Ovary (tissue), 10 donors: ENCODE measurements around the gene PPP4R3B. TPM values are rescaled to one million over a fixed set of nuclear protein-coding genes. Genes with fewer than 3 reads are reported as not detected.
A peak's percentile ranks its signal among the peaks of the same experiment; 100 is the strongest.

ENCODE experiments used
- DNase-seq, 5 donors: peaks; one replicate each; pipeline ENCODE4 v3.0.0-alpha.2; 2019 to 2020
- H3K27ac ChIP-seq, 2 donors: fragments of 200-600 bp; one replicate each; pipeline versions ENCODE4 v1.5.1 to v1.8.0; 2019 to 2022
- H3K27me3 ChIP-seq: fragments of 200-600 bp; one replicate; pipeline ENCODE4 v1.8.0; 2022
- H3K36me3 ChIP-seq: fragments of 200-600 bp; sonication (generic); one replicate; pipeline ENCODE4 v1.5.1; 2019
- H3K4me1 ChIP-seq: one replicate; pipeline ENCODE4 v1.8.1; 2013; ENCODE audit warnings: mild to moderate bottlenecking, moderate library complexity; ENCODE audit not compliant: insufficient read depth
- H3K4me3 ChIP-seq: fragments of 200-600 bp; sonication (generic); one replicate; pipeline ENCODE4 v1.5.1; 2017
- H3K9me3 ChIP-seq, 2 donors: fragments of 200-600 bp in 1 of 2; sonication (generic) in 1 of 2; one replicate each; pipeline versions ENCODE4 v1.5.1 to v1.8.1; 2013 to 2019; ENCODE audit warnings: mild to moderate bottlenecking in 1 of 2, moderate library complexity in 1 of 2
- EP300 ChIP-seq: sonication (generic); formaldehyde crosslinking; IDR thresholded peaks from one replicate; pipeline ENCODE4 v1.6.1; 2017; ENCODE audit warnings: antibody characterized with exemption
- POLR2A ChIP-seq: fragments of 450-650 bp; IDR thresholded peaks from one replicate; pipeline ENCODE4 v1.6.1; 2017; ENCODE audit warnings: antibody characterized with exemption, mild to moderate bottlenecking, moderate library complexity
- WGBS, 3 donors: extraction: QIAGEN DNeasy Blood & Tissue Kit in 1 of 3; methylation state at CpG; one replicate each; pipeline versions ENCODE4 v1.1.5 to v1.1.7; 2013 to 2017; 5-methylcytosine and 5-hydroxymethylcytosine counted together
- intact Hi-C, 4 donors: fragments of 100-400 bp; cut with DNase I; formaldehyde crosslinking; loops; one replicate each; pipeline versions ENCODE4 v1.11.0 to v1.15.1; 2022 to 2023
- long read RNA-seq, 3 donors: library from polyadenylated mRNA in 2 of 3; unstranded in 2 of 3; transcript quantifications; one replicate each; pipeline ENCODE4 v2.0.0 and lab custom pipeline, GENCODE V29; 2021 to 2026
- polyA plus RNA-seq, 2 donors: library from polyadenylated mRNA; stranded (reverse); fragments of 200-250 nt in 1 of 2; fragments of 350-450 nt in 1 of 2; fragmentation: Illumina TruSeq in 1 of 2; extraction: RNeasy Lipid Tissue Mini Kit (QIAGEN cat#74804) in 1 of 2; gene quantifications; one replicate each; pipeline ENCODE4 v1.2.3, GENCODE V29; 2013 to 2014
- total RNA-seq, 7 donors: library from RNA; depleted of rRNA in 2 of 7; stranded (reverse); fragments of >200 nt in 2 of 7; fragmentation: NEBNext Ultra II Directional in 3 of 7; extraction: Animal tissue kit (Norgen Biotek cat#: 25700) in 3 of 7; gene quantifications; one replicate each; pipeline versions ENCODE4 v1.1.0 to v1.2.4, GENCODE V29; 2016 to 2023
- TF ChIP-seq, protein P1 (sequence below), 3 donors: fragments of 450-650 bp in 2 of 3; fragments of 200-600 bp in 1 of 3; IDR thresholded peaks; one replicate each; pipeline versions ENCODE4 v1.5.1 to v1.8.0; 2016 to 2022; ENCODE audit warnings: antibody characterized with exemption in 3 of 3, mild to moderate bottlenecking in 1 of 3
- donor health status: DM: no; HTN: no; CAD: no; lungs with moderate emphysema.
- donor health status: DM: no; HTN: no; CAD: no.
- donor health status: Bipolar disorder and iron deficiency.
- donor health status: DM: yes; HTN: yes; CAD: no.
- donor health status: DM: no; HTN: no; CAD: no.
- donor health status: DM: yes; HTN: yes; CAD: no.

Gene PPP4R3B
- total RNA-seq (10 to 100 TPM; 48.0 to 66.6 (median 56.4) TPM), polyA plus RNA-seq (10 to 100 TPM; 27.4 to 38.3 TPM)
- long read RNA-seq, donor 1, full-length matches to known transcripts, result 6 of 99 reads
- long read RNA-seq, donor 1, partial matches to known transcripts, result 70 of 99 reads
- long read RNA-seq, donor 1, other reads (novel, unspliced or antisense), result 23 of 99 reads
- long read RNA-seq, donor 2, full-length matches to known transcripts, result 7 of 13 reads
- long read RNA-seq, donor 2, partial matches to known transcripts, result 6 of 13 reads
- long read RNA-seq, donor 2, other reads (novel, unspliced or antisense), result 0 of 13 reads
- long read RNA-seq, donor 3, full-length matches to known transcripts, result 32 of 92 reads
- long read RNA-seq, donor 3, partial matches to known transcripts, result 38 of 92 reads
- long read RNA-seq, donor 3, other reads (novel, unspliced or antisense), result 22 of 92 reads

DNA sequence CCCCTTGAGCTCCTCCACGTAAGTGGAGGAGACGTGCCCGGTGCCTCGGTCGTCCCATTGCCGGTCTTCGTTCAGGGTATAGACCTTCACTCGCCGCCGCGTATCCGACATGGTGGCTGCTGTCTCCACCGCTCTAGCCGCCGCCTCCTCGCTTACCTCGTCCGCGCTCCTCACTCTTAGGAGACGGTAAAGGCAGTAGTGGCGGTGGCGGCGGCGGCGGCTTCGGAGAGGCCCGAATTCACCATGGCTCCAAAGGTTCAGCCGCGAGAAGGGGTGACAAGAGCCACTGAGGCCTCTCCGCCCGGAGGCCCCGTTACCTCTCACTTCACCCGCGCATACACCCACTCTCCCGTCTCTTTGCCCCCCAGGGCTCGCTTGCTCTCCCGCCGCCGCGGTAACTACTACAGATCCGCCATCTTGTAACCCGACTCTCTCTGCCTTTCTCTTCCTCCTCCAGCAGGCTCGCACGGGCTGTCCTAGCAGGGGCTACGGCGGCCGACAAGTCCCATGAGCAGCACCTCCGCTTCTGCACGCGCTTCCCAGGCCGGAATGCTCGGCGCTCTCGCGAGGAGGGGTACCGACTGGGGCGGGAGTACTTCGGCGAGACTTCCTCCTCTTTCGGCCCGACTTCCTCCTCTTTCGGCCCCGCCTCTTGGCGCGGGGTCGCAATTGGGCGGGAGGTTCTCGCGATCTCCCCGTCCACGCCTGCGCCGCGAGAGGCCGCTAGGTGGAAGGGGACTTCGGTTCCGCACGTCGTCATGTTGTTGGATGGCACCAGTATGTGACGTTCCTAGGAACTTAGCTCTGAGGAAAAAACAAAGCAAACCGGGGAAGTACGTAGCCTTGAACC, at the start of gene PPP4R3B:
TSS of gene PPP4R3B (minus strand) at position 448 of the 850 bp plus-strand sequence. CDS start at position 111, 337 bp downstream.
- peaks cover 7% of the 10 kb centered on the region for H3K4me1 ChIP-seq
- peak; percentile 99 to 100 (median 99) for DNase-seq
- H3K4me3 ChIP-seq, result peak within 1 kb of the TSS; percentile 97
- TF ChIP-seq POLR2A (peak; percentile 89), EP300 (no peak)
- TF ChIP-seq, protein P1, sequence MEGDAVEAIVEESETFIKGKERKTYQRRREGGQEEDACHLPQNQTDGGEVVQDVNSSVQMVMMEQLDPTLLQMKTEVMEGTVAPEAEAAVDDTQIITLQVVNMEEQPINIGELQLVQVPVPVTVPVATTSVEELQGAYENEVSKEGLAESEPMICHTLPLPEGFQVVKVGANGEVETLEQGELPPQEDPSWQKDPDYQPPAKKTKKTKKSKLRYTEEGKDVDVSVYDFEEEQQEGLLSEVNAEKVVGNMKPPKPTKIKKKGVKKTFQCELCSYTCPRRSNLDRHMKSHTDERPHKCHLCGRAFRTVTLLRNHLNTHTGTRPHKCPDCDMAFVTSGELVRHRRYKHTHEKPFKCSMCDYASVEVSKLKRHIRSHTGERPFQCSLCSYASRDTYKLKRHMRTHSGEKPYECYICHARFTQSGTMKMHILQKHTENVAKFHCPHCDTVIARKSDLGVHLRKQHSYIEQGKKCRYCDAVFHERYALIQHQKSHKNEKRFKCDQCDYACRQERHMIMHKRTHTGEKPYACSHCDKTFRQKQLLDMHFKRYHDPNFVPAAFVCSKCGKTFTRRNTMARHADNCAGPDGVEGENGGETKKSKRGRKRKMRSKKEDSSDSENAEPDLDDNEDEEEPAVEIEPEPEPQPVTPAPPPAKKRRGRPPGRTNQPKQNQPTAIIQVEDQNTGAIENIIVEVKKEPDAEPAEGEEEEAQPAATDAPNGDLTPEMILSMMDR (IDR thresholded peaks at IDR 0.05), result peak; percentile 20 to 88 (median 83)
- no peaks in the 10 kb centered on the region for H3K36me3 ChIP-seq
- WGBS, 3 donors, result 0 to 1% (median 1%) methylated on average over 79 to 82 of the region's 82 CpGs
- intact Hi-C loops, result no loop called here
- H3K9me3 ChIP-seq, result no peaks in the 10 kb centered on the region
- H3K27ac ChIP-seq, result peak within 1 kb of the TSS; percentile 66 to 86
- H3K27me3 ChIP-seq, result no peaks in the 10 kb centered on the region

DNA sequence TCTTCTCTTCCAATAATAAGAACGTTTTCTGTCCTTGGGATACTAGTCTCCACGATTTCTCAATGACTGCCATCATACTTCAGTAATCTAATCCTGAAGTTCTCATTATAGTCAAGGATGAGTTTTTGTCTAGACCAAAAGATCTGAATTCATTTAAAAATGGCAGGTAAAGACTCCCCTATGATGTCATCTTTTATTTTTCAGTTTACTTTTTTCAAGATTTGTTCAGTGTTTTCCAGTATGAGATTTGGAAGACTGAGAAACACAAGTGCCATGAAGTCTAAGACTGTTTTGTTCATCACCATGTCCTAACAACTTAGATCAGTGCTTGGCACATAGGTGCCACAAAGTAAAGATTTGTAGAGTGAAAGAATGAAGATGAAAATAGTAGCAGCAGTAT, 35.8 kb upstream of the PPP4R3B start:
- Histone ChIP-seq H3K36me3 (no peaks in the 10 kb centered on the region), H3K4me3 (no peak overlapping the region), H3K4me1 (no peaks in the 10 kb centered on the region), H3K27me3 (no peaks in the 10 kb centered on the region), H3K9me3 (no peaks in the 10 kb centered on the region), H3K27ac (no peak overlapping the region)
- DNase-seq, result no peak
- TF ChIP-seq, protein P1 (IDR thresholded peaks at IDR 0.05), result no peak
- TF ChIP-seq EP300 (no peak), POLR2A (no peak)
- WGBS, 3 donors, result 89 to 93% (median 93%) methylated on average over 2 of the region's 2 CpGs
- intact Hi-C loops, result no loop called here

DNA sequence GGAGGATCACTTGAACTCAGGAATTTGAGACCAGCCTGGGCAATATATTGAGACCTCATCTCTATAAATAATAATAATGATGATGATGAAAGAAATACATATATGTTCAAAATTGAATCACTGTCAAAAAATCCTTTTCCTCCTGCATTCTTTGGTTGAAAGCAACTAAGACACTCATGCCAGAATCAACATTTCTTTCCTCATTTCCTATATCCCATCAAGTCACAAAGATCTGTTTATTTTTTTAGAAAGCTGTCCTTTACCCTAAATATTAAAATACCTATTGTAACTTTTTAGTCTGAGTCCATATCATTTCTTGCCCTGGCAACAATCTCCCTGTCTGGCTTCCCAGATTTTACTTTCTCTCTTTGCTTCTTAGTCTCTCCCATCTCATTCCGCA, 31.8 kb upstream of the PPP4R3B start:
- Histone ChIP-seq H3K4me1 (no peaks in the 10 kb centered on the region), H3K36me3 (no peaks in the 10 kb centered on the region), H3K27ac (no peak overlapping the region), H3K4me3 (no peak overlapping the region), H3K9me3 (no peaks in the 10 kb centered on the region), H3K27me3 (no peaks in the 10 kb centered on the region)
- intact Hi-C loops, result no loop called here
- no peak for DNase-seq
- TF ChIP-seq EP300 (no peak), POLR2A (no peak)
- TF ChIP-seq, protein P1 (IDR thresholded peaks at IDR 0.05), result no peak
- WGBS, 3 donors, result 97 to 100% (median 100%) methylated on average over 1 of the region's 1 CpG

DNA sequence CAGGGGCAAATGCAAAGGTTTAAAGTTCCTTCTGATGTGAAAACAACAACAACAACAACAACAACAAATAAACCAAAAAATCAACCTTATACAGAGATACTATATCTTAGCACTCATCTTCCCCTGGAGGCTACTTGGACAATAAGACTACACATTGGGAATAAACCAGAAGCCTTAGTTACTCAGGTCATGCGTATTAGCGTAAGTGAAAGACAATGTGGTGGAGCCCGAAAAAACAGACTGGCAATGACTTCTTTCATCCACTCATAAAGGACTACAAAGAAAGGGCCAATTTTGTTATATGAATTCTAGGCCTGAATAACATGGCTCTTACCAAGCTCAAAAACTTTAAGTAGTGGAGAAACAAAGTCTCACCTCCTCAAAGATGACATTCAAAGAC, 19.4 kb upstream of the PPP4R3B start:
- no peak for DNase-seq
- Histone ChIP-seq H3K27me3 (no peaks in the 10 kb centered on the region), H3K9me3 (no peaks in the 10 kb centered on the region), H3K27ac (no peak overlapping the region), H3K36me3 (no peaks in the 10 kb centered on the region), H3K4me1 (no peaks in the 10 kb centered on the region), H3K4me3 (no peak overlapping the region)
- TF ChIP-seq, protein P1 (IDR thresholded peaks at IDR 0.05), result no peak
- TF ChIP-seq POLR2A (no peak), EP300 (no peak)
- intact Hi-C loops, result no loop called here
- WGBS, 3 donors, result 95 to 98% (median 96%) methylated on average over 3 of the region's 3 CpGs
